Thyroid gland (tissue), 4 donors: ENCODE measurements around the gene DPP7. TPM values are rescaled to one million over a fixed set of nuclear protein-coding genes. Genes with fewer than 3 reads are reported as not detected.

Experiments used
- DNase-seq, 2 donors: peaks; one replicate each; pipeline ENCODE4 v3.0.0-alpha.2; 2019
- H3K27ac ChIP-seq, 3 donors: fragments of 200-600 bp; sonication (generic); 1 replicate in 2 of 3; 2 replicates in 1 of 3; pipeline ENCODE4 v1.5.1; 2016 to 2019; ENCODE audit warnings: mild to moderate bottlenecking in 1 of 3, moderate library complexity in 1 of 3
- H3K27me3 ChIP-seq: fragments of 200-600 bp; sonication (generic); one replicate; pipeline ENCODE4 v1.5.1; 2019
- H3K36me3 ChIP-seq, 2 donors: fragments of 200-600 bp; sonication (generic); one replicate each; pipeline ENCODE4 v1.5.1; 2016 to 2019
- H3K4me1 ChIP-seq, 2 donors: fragments of 200-600 bp; sonication (generic); one replicate each; pipeline ENCODE4 v1.5.1; 2017 to 2019
- H3K4me3 ChIP-seq, 3 donors: fragments of 200-600 bp; sonication (generic); replicated peaks in 1 of 3; 1 replicate in 2 of 3; 2 replicates in 1 of 3; pipeline ENCODE4 v1.5.1; 2016; ENCODE audit warnings: mild to moderate bottlenecking in 1 of 3
- H3K9me3 ChIP-seq: fragments of 200-600 bp; sonication (generic); one replicate; pipeline ENCODE4 v1.5.1; 2017
- POLR2A ChIP-seq, 2 donors: fragments of 450-650 bp; IDR thresholded peaks; one replicate each; pipeline ENCODE4 v1.6.1; 2017; ENCODE audit warnings: antibody characterized with exemption in 2 of 2, mild to moderate bottlenecking in 2 of 2, moderate library complexity in 1 of 2
- WGBS, 2 donors: methylation state at CpG; one replicate each; pipeline ENCODE4 v1.1.5; 2017; 5-methylcytosine and 5-hydroxymethylcytosine counted together
- intact Hi-C: fragments of 100-400 bp; cut with DNase I; formaldehyde crosslinking; loops from one replicate; pipeline ENCODE4 v1.15.1; 2023
- total RNA-seq, 4 donors: library from RNA; depleted of rRNA; stranded (reverse); fragments of >200 nt; gene quantifications; one replicate each; pipeline ENCODE4 v1.2.3, GENCODE V29; 2016
- TF ChIP-seq, protein P1 (sequence below), 6 experiments: fragments of 200-600 bp in 3 of 6; fragments of 450-650 bp in 3 of 6; sonication (generic) in 3 of 6; IDR thresholded peaks; one replicate each; pipeline ENCODE4 v1.5.1; 2016 to 2019; ENCODE audit warnings: antibody characterized with exemption in 6 of 6, mild to moderate bottlenecking in 2 of 6, inconsistent platforms in 1 of 6, moderate library complexity in 1 of 6

DPP7 gene
- total RNA-seq, 4 donors from 2014 or later, result 120 to 209 (median 157) TPM

DNA sequence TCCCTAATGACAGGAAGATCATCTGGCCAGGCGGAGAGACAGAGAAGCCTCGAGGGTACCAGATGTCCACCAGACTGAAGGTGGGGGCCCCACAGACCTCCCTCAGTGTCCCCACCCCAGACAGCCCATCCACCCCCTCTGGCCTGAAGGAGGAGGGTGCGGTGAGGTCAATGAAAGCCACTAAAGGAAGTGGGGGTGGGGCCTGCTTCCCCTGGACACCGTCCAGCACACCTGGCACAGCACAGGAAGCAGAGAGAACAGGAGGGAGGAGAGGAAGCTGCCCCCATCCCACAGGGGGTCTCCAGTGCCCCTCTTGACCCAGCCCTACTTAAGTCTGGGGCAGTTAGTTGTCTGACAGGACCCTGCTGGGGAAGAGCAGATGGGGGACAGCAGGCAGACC is 44.1 kb upstream of the DPP7 start:
- WGBS, 2 donors, result 27 to 51% methylated on average over 2 to 3 of the region's 4 CpGs
- Histone ChIP-seq H3K36me3 (no peaks in the 10 kb centered on the region), H3K9me3 (no peaks in the 10 kb centered on the region), H3K27ac (no peak overlapping the region), H3K27me3 (peaks cover 39% of the 10 kb centered on the region), H3K4me3 (no peak overlapping the region), H3K4me1 (peaks cover 9 to 26% of the 10 kb centered on the region in 2 donors)
- intact Hi-C loops, result no loop called here
- TF ChIP-seq POLR2A (IDR thresholded peaks at IDR 0.05), result no peak
- TF ChIP-seq, protein P1, sequence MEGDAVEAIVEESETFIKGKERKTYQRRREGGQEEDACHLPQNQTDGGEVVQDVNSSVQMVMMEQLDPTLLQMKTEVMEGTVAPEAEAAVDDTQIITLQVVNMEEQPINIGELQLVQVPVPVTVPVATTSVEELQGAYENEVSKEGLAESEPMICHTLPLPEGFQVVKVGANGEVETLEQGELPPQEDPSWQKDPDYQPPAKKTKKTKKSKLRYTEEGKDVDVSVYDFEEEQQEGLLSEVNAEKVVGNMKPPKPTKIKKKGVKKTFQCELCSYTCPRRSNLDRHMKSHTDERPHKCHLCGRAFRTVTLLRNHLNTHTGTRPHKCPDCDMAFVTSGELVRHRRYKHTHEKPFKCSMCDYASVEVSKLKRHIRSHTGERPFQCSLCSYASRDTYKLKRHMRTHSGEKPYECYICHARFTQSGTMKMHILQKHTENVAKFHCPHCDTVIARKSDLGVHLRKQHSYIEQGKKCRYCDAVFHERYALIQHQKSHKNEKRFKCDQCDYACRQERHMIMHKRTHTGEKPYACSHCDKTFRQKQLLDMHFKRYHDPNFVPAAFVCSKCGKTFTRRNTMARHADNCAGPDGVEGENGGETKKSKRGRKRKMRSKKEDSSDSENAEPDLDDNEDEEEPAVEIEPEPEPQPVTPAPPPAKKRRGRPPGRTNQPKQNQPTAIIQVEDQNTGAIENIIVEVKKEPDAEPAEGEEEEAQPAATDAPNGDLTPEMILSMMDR (IDR thresholded peaks at IDR 0.05), result no peak
- DNase-seq, result no peak

GRCh38 chr9:137157618-137158415 is 43.3 kb upstream of the DPP7 start:
- no peak for TF ChIP-seq POLR2A (IDR thresholded peaks at IDR 0.05)
- TF ChIP-seq, protein P1 (IDR thresholded peaks at IDR 0.05), result no peak

DNA sequence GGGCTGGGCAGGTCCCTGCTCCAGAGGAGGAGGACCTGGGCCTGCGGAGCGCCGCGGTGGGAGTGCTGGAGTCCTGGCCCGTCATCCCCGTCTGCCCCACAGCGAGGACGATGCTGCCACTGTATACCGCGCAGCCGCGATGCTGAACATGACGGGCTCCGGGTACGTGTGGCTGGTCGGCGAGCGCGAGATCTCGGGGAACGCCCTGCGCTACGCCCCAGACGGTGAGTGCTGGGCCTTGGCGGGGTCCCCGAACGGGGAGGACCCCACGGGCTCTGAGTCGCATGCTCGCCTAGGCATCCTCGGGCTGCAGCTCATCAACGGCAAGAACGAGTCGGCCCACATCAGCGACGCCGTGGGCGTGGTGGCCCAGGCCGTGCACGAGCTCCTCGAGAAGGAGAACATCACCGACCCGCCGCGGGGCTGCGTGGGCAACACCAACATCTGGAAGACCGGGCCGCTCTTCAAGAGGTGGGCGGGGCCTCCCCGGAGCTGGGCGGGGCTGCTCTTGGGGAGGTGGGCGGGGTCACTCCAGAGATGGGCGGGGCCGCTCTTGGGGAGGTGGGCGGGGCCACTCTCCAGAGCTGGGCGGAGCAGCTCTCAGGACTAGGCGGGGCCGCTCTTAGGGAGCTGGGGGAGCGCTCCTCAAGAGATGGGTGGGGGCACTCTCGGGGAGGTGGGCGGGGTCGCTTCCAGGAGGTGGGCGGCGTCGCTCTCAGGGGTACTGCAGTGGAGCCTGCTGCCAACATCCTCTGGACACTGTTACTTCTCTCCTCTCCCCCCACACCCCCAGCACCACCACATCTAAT is 42.2 kb upstream of the DPP7 start:
- no peak for DNase-seq
- Histone ChIP-seq H3K4me3 (no peak overlapping the region), H3K4me1 (peaks cover 0 to 9% of the 10 kb centered on the region in 2 donors), H3K9me3 (no peaks in the 10 kb centered on the region), H3K27ac (no peak overlapping the region), H3K27me3 (peaks cover 30% of the 10 kb centered on the region), H3K36me3 (no peaks in the 10 kb centered on the region)
- WGBS, 2 donors, result 4 to 5% methylated on average over 17 to 33 of the region's 65 CpGs
- no peak for TF ChIP-seq POLR2A (IDR thresholded peaks at IDR 0.05)
- TF ChIP-seq, protein P1 (IDR thresholded peaks at IDR 0.05), result no peak
- intact Hi-C loops, result no loop called here

More at GRCh38 chr9:137157618-137158415, 43.3 kb upstream of the DPP7 start:
- H3K27ac ChIP-seq, result no peak overlapping the region
- H3K4me1 ChIP-seq, result peaks cover 4 to 19% of the 10 kb centered on the region in 2 donors
- no peak for DNase-seq
- H3K4me3 ChIP-seq, result no peak overlapping the region
- intact Hi-C loops, result no loop called here
- WGBS, 2 donors, result 57 to 62% methylated on average over 11 to 19 of the region's 19 CpGs
- peaks cover 39% of the 10 kb centered on the region for H3K27me3 ChIP-seq
- no peaks in the 10 kb centered on the region for H3K9me3 ChIP-seq
- no peaks in the 10 kb centered on the region for H3K36me3 ChIP-seq

GRCh38 chr9:137152844-137153405 is 38.4 kb upstream of the DPP7 start:
- TF ChIP-seq, protein P1 (IDR thresholded peaks at IDR 0.05), result no peak
- TF ChIP-seq POLR2A (IDR thresholded peaks at IDR 0.05), result no peak
- DNase-seq, result no peak
- Histone ChIP-seq H3K36me3 (no peaks in the 10 kb centered on the region), H3K4me3 (no peak overlapping the region), H3K9me3 (no peaks in the 10 kb centered on the region), H3K4me1 (peaks cover 0 to 5% of the 10 kb centered on the region in 2 donors), H3K27me3 (peaks cover 13% of the 10 kb centered on the region), H3K27ac (no peak overlapping the region)
- 89 to 96% methylated on average over 7 of the region's 7 CpGs for WGBS, 2 donors
- intact Hi-C loops, result no loop called here
